Body of pancreas (tissue), 4 donors: ENCODE data around the gene PRKD1. TPM values are rescaled to one million over a fixed set of nuclear protein-coding genes. Genes with fewer than 3 reads are reported as not detected.

ENCODE experiments used
- ATAC-seq: fragments of 150-250 bp; one replicate; pipeline ENCODE4 v1.9.1; 2016
- DNase-seq, 4 donors: peaks; one replicate each; pipeline ENCODE4 v3.0.0-alpha.2; 2019
- H3K27ac ChIP-seq, 4 donors: fragments of 200-600 bp; sonication (generic); 1 replicate in 3 of 4; 2 replicates in 1 of 4; pipeline versions ENCODE4 v1.5.1 to v1.6.1; 2016 to 2019; ENCODE audit warnings: mild to moderate bottlenecking in 1 of 4, mixed read lengths in 1 of 4, moderate library complexity in 1 of 4
- H3K27me3 ChIP-seq, 2 donors: fragments of 200-600 bp; sonication (generic); one replicate each; pipeline ENCODE4 v1.6.0; 2016; ENCODE audit warnings: mild to moderate bottlenecking in 1 of 2
- H3K36me3 ChIP-seq, 2 donors: fragments of 200-600 bp; sonication (generic); replicated peaks in 1 of 2; 2 replicates each; pipeline ENCODE4 v1.5.1; 2016; ENCODE audit warnings: low read depth in 2 of 2; ENCODE audit not compliant: insufficient read depth in 1 of 2
- H3K4me1 ChIP-seq: fragments of 200-600 bp; sonication (generic); one replicate; pipeline ENCODE4 v1.6.0; 2016
- H3K4me3 ChIP-seq, 2 donors: fragments of 200-600 bp; sonication (generic); 1 replicate in 1 of 2; 2 replicates in 1 of 2; pipeline ENCODE4 v1.5.1; 2016 to 2019
- H3K9me3 ChIP-seq, 3 donors: fragments of 200-600 bp; sonication (generic); 1 replicate in 2 of 3; 2 replicates in 1 of 3; pipeline ENCODE4 v1.5.1; 2016
- CTCF ChIP-seq, 7 experiments: fragments of 450-650 bp in 4 of 7; fragments of 200-600 bp in 3 of 7; sonication (generic) in 3 of 7; IDR thresholded peaks; one replicate each; pipeline ENCODE4 v1.5.1; 2016 to 2019; ENCODE audit warnings: antibody characterized with exemption in 7 of 7
- POLR2A ChIP-seq, 3 donors: fragments of 450-650 bp; IDR thresholded peaks; one replicate each; pipeline ENCODE4 v1.6.1; 2016; ENCODE audit warnings: antibody characterized with exemption in 3 of 3, mild to moderate bottlenecking in 2 of 3
- WGBS, 2 donors: methylation state at CpG; one replicate each; pipeline ENCODE4 v1.1.5; 2017; 5-methylcytosine and 5-hydroxymethylcytosine counted together
- intact Hi-C: fragments of 100-400 bp; cut with DNase I; formaldehyde crosslinking; loops from one replicate; pipeline ENCODE4 v1.15.1; 2023
- total RNA-seq, 2 donors: library from RNA; depleted of rRNA; stranded (reverse); fragments of >200 nt; gene quantifications; one replicate each; pipeline ENCODE4 v1.1.0, GENCODE V29; 2016

Gene PRKD1
- total RNA-seq, 2 donors from 2014 or later, result 5.3 to 14.8 TPM

GRCh38 chr14:29806124-29806517, 121.5 kb downstream of the PRKD1 start:
- no peak for ATAC-seq
- WGBS, 2 donors, result 85 to 97% methylated on average over 1 of the region's 1 CpG
- TF ChIP-seq POLR2A (IDR thresholded peaks at IDR 0.05), result no peak
- TF ChIP-seq CTCF (IDR thresholded peaks at IDR 0.05), result no peak

DNA sequence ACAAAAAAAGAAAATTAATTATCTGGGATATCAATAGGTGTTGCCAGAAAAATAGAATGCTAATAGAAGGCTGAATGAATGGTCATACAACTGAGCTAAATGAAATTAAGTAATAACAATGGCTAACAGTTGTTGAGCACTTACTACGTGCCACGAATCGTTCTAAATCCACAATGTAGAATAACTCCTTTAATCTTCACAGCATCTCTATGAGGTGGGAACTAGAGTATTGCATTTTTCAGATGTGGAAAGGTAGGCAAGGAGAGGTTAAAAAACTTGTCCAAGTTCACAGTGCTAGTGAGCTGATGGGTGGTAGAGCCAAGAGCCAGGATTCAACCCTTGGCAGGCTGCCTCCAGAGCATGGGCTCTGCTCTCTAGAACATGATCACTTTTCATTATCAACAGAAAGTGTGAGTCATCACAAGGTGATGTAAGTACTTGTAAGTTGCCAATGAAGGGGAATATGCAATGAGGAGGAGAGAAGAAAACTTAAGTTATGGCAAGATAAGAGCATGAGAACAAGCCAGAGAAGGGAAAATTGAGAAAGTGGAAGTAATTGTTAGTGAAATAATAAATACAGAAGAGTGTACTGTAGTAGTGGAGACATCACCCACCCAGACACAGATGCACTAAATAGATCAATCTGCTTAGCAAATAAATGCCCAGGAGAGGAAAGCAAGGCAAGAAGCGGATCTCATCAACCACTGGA, 122.1 kb downstream of the PRKD1 start:
- H3K36me3 ChIP-seq, result no peaks in the 10 kb centered on the region
- TF ChIP-seq CTCF (IDR thresholded peaks at IDR 0.05) (no peak), POLR2A (IDR thresholded peaks at IDR 0.05) (no peak)
- no peaks in the 10 kb centered on the region for H3K9me3 ChIP-seq
- WGBS, 2 donors, result 90 to 92% methylated on average over 4 of the region's 4 CpGs
- ATAC-seq (peak; percentile 100), DNase-seq (peak; percentile 73 to 88 (median 78))
- intact Hi-C loops, result no loop called here
- H3K4me1 ChIP-seq, result peaks cover 34% of the 10 kb centered on the region
- H3K27me3 ChIP-seq, result no peaks in the 10 kb centered on the region
- H3K4me3 ChIP-seq, result no peak overlapping the region
- H3K27ac ChIP-seq, result peak overlapping the region in 2 of 4 donors; percentile 25 to 45

More at GRCh38 chr14:29806124-29806517, 121.5 kb downstream of the PRKD1 start:
- no peak for DNase-seq
- H3K27me3 ChIP-seq, result no peaks in the 10 kb centered on the region
- H3K27ac ChIP-seq, result peak overlapping the region in 2 of 4 donors; percentile 25 to 45
- no peaks in the 10 kb centered on the region for H3K9me3 ChIP-seq
- H3K4me1 ChIP-seq, result peaks cover 39% of the 10 kb centered on the region
- intact Hi-C loops, result no loop called here
- no peak overlapping the region for H3K4me3 ChIP-seq
- H3K36me3 ChIP-seq, result no peaks in the 10 kb centered on the region

DNA sequence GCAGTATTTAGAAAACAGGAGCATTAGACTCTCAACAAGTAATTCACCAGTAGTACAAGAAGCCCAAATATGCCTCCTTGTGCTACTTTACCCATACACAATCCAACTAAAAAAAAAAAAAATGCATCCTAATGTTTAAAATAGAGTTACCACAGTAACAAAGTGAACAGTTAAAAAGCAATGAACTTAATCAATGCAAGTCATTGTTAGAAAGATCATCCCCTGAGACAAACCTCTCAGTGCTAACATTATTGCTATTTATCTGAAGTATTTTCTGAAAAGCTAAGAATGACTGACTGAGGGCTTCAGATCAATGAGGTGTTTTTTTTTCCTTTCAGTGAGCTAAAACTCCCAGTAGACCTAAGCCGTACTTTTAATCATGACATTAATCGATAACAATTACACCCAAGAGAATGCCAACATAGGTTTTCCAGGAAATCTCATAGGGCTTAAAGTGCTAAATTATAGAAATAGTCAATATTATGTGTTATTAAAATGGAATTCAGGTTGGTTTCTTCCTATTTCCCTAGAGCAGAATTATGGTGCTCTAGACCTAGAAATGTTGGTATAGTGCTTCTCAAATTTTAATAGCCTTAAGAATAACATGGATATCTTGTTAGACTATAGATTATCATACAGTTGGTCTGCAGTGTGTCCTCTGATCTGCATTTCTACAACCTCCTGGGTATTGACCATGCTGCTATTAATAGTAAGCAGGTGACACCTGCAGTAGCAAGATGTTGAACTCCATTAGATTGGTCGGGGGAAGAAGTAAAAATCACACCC, 123.0 kb downstream of the PRKD1 start:
- intact Hi-C loops, result no loop called here
- no peaks in the 10 kb centered on the region for H3K36me3 ChIP-seq
- TF ChIP-seq CTCF (IDR thresholded peaks at IDR 0.05) (no peak), POLR2A (IDR thresholded peaks at IDR 0.05) (no peak)
- H3K27ac ChIP-seq, result no peak overlapping the region
- no peak overlapping the region for H3K4me3 ChIP-seq
- ATAC-seq (no peak), DNase-seq (no peak)
- peaks cover 25% of the 10 kb centered on the region for H3K4me1 ChIP-seq
- no peaks in the 10 kb centered on the region for H3K9me3 ChIP-seq
- 66 to 83% methylated on average over 3 of the region's 3 CpGs for WGBS, 2 donors
- H3K27me3 ChIP-seq, result no peaks in the 10 kb centered on the region

GRCh38 chr14:29803045-29803444, 124.6 kb downstream of the PRKD1 start:
- Histone ChIP-seq H3K4me1 (peaks cover 17% of the 10 kb centered on the region), H3K27me3 (no peaks in the 10 kb centered on the region), H3K36me3 (no peaks in the 10 kb centered on the region), H3K9me3 (no peaks in the 10 kb centered on the region), H3K27ac (no peak overlapping the region), H3K4me3 (no peak overlapping the region)
- intact Hi-C loops, result no loop called here
- TF ChIP-seq CTCF (IDR thresholded peaks at IDR 0.05) (no peak), POLR2A (IDR thresholded peaks at IDR 0.05) (no peak)
- no peak for DNase-seq
- no peak for ATAC-seq
